Nephron (organoid): ENCODE data around the gene ERGIC1.
A peak's percentile ranks its signal among the peaks of the same experiment; 100 is the strongest.

Experiments
- H3K27ac Mint-ChIP-seq, 3 experiments: 2 replicates each; pipeline ENCODE4 v1.8.0; 2020; ENCODE audit warnings: mixed read lengths in 3 of 3, mild to moderate bottlenecking in 2 of 3, moderate library complexity in 1 of 3
- H3K27me3 Mint-ChIP-seq: 2 replicates; pipeline ENCODE4 v1.8.0; 2021; ENCODE audit warnings: low read depth, mild to moderate bottlenecking, moderate library complexity, mixed read lengths
- H3K36me3 Mint-ChIP-seq: 2 replicates; pipeline ENCODE4 v1.8.0; 2020; ENCODE audit warnings: low read depth, mixed read lengths
- H3K4me1 Mint-ChIP-seq: 2 replicates; pipeline ENCODE4 v1.8.0; 2020; ENCODE audit warnings: mixed read lengths
- H3K4me3 Mint-ChIP-seq, 3 experiments: 2 replicates each; pipeline ENCODE4 v1.8.0; 2020; ENCODE audit warnings: mild to moderate bottlenecking in 3 of 3, mixed read lengths in 3 of 3, moderate library complexity in 2 of 3
- H3K9me3 Mint-ChIP-seq: 2 replicates; pipeline ENCODE4 v1.8.0; 2020; ENCODE audit warnings: mixed read lengths
- CTCF ChIP-seq, 3 experiments: fragments of 200-600 bp; sonication (generic); IDR thresholded peaks; one replicate each; pipeline ENCODE4 v1.5.0; 2021; ENCODE audit warnings: antibody characterized with exemption in 3 of 3; ENCODE audit not compliant: unreplicated experiment in 3 of 3

ERGIC1 gene

GRCh38 chr5:172799416-172799815 is 34.6 kb upstream of the ERGIC1 start:
- Mint-ChIP-seq H3K27me3 (no peaks in the 10 kb centered on the region), H3K36me3 (no peaks in the 10 kb centered on the region), H3K4me1 (peaks cover 16% of the 10 kb centered on the region), H3K9me3 (no peaks in the 10 kb centered on the region), H3K4me3 (no peak overlapping the region), H3K27ac (peak overlapping the region in 2 of 3 experiments; percentile 31 to 45)
- TF ChIP-seq CTCF (IDR thresholded peaks at IDR 0.05; ENCODE audit: unreplicated experiment in 3 of 3), result no peak

GRCh38 chr5:172800088-172800551 is 33.9 kb upstream of the ERGIC1 start:
- Mint-ChIP-seq H3K4me1 (peaks cover 12% of the 10 kb centered on the region), H3K36me3 (no peaks in the 10 kb centered on the region), H3K4me3 (no peak overlapping the region), H3K27me3 (no peaks in the 10 kb centered on the region), H3K9me3 (no peaks in the 10 kb centered on the region), H3K27ac (peak overlapping the region in 1 of 3 experiments; percentile 31)
- no peak for TF ChIP-seq CTCF (IDR thresholded peaks at IDR 0.05; ENCODE audit: unreplicated experiment in 3 of 3)

GRCh38 chr5:172801179-172801671 is 32.8 kb upstream of the ERGIC1 start:
- Mint-ChIP-seq H3K27ac (no peak overlapping the region), H3K36me3 (no peaks in the 10 kb centered on the region), H3K9me3 (no peaks in the 10 kb centered on the region), H3K4me3 (no peak overlapping the region), H3K4me1 (peaks cover 5% of the 10 kb centered on the region), H3K27me3 (no peaks in the 10 kb centered on the region)
- TF ChIP-seq CTCF (IDR thresholded peaks at IDR 0.05; ENCODE audit: unreplicated experiment in 3 of 3), result no peak

- no peak overlapping the region for H3K27ac Mint-ChIP-seq
- H3K27me3 Mint-ChIP-seq, result no peaks in the 10 kb centered on the region
- no peak overlapping the region for H3K4me3 Mint-ChIP-seq
- no peaks in the 10 kb centered on the region for H3K9me3 Mint-ChIP-seq
- no peaks in the 10 kb centered on the region for H3K36me3 Mint-ChIP-seq
- no peak for TF ChIP-seq CTCF (IDR thresholded peaks at IDR 0.05; ENCODE audit: unreplicated experiment in 3 of 3)
- H3K4me1 Mint-ChIP-seq, result no peaks in the 10 kb centered on the region
These were observed 31.9 kb upstream of the ERGIC1 start for GRCh38 chr5:172802112-172802511.

- Mint-ChIP-seq H3K27ac (no peak overlapping the region), H3K27me3 (no peaks in the 10 kb centered on the region), H3K9me3 (no peaks in the 10 kb centered on the region), H3K4me3 (no peak overlapping the region), H3K36me3 (no peaks in the 10 kb centered on the region), H3K4me1 (no peaks in the 10 kb centered on the region)
- TF ChIP-seq CTCF (IDR thresholded peaks at IDR 0.05; ENCODE audit: unreplicated experiment in 3 of 3), result no peak
These were observed 31.4 kb upstream of the ERGIC1 start for GRCh38 chr5:172802567-172803176.
